H1 (cell line): ENCODE data around the gene MPIG6B. TPM values are rescaled to one million over a fixed set of nuclear protein-coding genes. Genes with fewer than 3 reads are reported as not detected.
A peak's percentile ranks its signal among the peaks of the same experiment; 100 is the strongest.

Experiments used
- CTCF ChIA-PET: fragments of 300-600 bp; sonication (Branson Sonifier 250); formaldehyde crosslinking; loops from one replicate; lab custom pipeline; 2021; ENCODE audit not compliant: partially characterized antibody; lab: Charles Lee
- POLR2A ChIA-PET: fragments of 300-600 bp; sonication (Branson Sonifier 250); formaldehyde crosslinking; loops from one replicate; lab custom pipeline; 2021; ENCODE audit warnings: inconsistent platforms; ENCODE audit not compliant: partially characterized antibody; lab: Charles Lee
- DNase-seq, 2 experiments: peaks; one replicate each; pipeline versions ENCODE4 v3.0.0 to v3.0.0-alpha.2; 2010 to 2022; ENCODE audit warnings: low spot score in 2 of 2, low read depth in 1 of 2, mixed read lengths in 1 of 2
- FAIRE-seq: peaks from 2 replicates; lab custom pipeline; 2011; peaks lifted over from hg19 to GRCh38; lab: Jason Lieb, UNC
- H2AFZ ChIP-seq: 2 replicates; pipeline ENCODE4 v1.8.1; 2012; ENCODE audit warnings: low read length, inconsistent platforms
- H2AK5ac ChIP-seq: 2 replicates; pipeline ENCODE4 v1.6.1; 2013; ENCODE audit warnings: low read depth, low read length
- H2BK120ac ChIP-seq: replicated peaks from 2 replicates; pipeline ENCODE3; 2013; ENCODE audit warnings: low read depth, low read length, inconsistent platforms
- H2BK12ac ChIP-seq: 2 replicates; pipeline ENCODE4 v1.6.1; 2013; ENCODE audit warnings: low read depth, low read length
- H2BK15ac ChIP-seq: 2 replicates; pipeline ENCODE4 v1.6.1; 2013; ENCODE audit warnings: low read length
- H2BK20ac ChIP-seq: 2 replicates; pipeline ENCODE4 v1.6.1; 2013; ENCODE audit warnings: low read length
- H2BK5ac ChIP-seq: 2 replicates; pipeline ENCODE4 v1.6.1; 2013; ENCODE audit warnings: low read depth, low read length
- H3K14ac ChIP-seq: 2 replicates; pipeline ENCODE4 v1.6.1; 2013; ENCODE audit warnings: inconsistent platforms; ENCODE audit not compliant: insufficient read length
- H3K18ac ChIP-seq: 2 replicates; pipeline ENCODE4 v1.6.1; 2013; ENCODE audit warnings: low read length; ENCODE audit errors: extremely low read depth
- H3K23ac ChIP-seq: 2 replicates; pipeline ENCODE4 v1.6.1; 2013; ENCODE audit warnings: inconsistent platforms; ENCODE audit not compliant: insufficient read length
- H3K23me2 ChIP-seq: 2 replicates; pipeline ENCODE4 v1.6.1; 2013; ENCODE audit warnings: low read depth, low read length
- H3K27ac ChIP-seq: 2 replicates; pipeline ENCODE4 v1.6.1; 2011; ENCODE audit warnings: low read depth, low read length, inconsistent platforms
- H3K27me3 ChIP-seq, 4 experiments: replicated peaks in 1 of 4; 1 replicate in 1 of 4; 2 replicates in 3 of 4; pipeline versions ENCODE4 v1.6.1 to v1.8.1; 2011 to 2013; ENCODE audit warnings: low read length in 3 of 4, mild to moderate bottlenecking in 3 of 4, inconsistent platforms in 2 of 4, mixed read lengths in 2 of 4, moderate library complexity in 1 of 4; ENCODE audit not compliant: control insufficient read depth in 3 of 4, insufficient read depth in 3 of 4; ENCODE audit errors: extremely low read depth in 1 of 4
- H3K36me3 ChIP-seq, 4 experiments: 2 replicates each; pipeline versions ENCODE4 v1.6.1 to v1.8.1; 2011 to 2013; ENCODE audit warnings: mild to moderate bottlenecking in 4 of 4, low read length in 3 of 4, moderate library complexity in 2 of 4, control low read depth in 1 of 4, inconsistent platforms in 1 of 4; ENCODE audit not compliant: insufficient read depth in 4 of 4, control insufficient read depth in 2 of 4
- H3K4ac ChIP-seq: replicated peaks from 2 replicates; pipeline ENCODE3; 2013; ENCODE audit warnings: low read length, low read depth, mixed read lengths, inconsistent platforms; ENCODE audit not compliant: insufficient read length
- H3K4me1 ChIP-seq, 4 experiments: replicated peaks in 1 of 4; 1 replicate in 1 of 4; 2 replicates in 3 of 4; pipeline versions ENCODE4 v1.6.1 to v1.8.1; 2011 to 2013; ENCODE audit warnings: low read length in 3 of 4, inconsistent platforms in 2 of 4, mixed read lengths in 1 of 4; ENCODE audit not compliant: insufficient read depth in 4 of 4, control insufficient read depth in 3 of 4
- H3K4me2 ChIP-seq, 2 experiments: 2 replicates each; pipeline versions ENCODE4 v1.6.1 to v1.8.1; 2011 to 2013; ENCODE audit warnings: low read depth in 2 of 2, low read length in 2 of 2, control low read depth in 1 of 2, inconsistent platforms in 1 of 2, mild to moderate bottlenecking in 1 of 2; ENCODE audit not compliant: insufficient read depth in 1 of 2
- H3K4me3 ChIP-seq, 4 experiments: fragments of 200-600, 300-600 bp in 1 of 4; sonication (generic), shearing (Covaris generic), sonication (Bioruptor Twin) in 1 of 4; 2 replicates each; pipeline versions ENCODE4 v1.5.1 to v1.8.1; 2011 to 2016; ENCODE audit warnings: low read length in 4 of 4, low read depth in 3 of 4, control low read depth in 2 of 4, inconsistent platforms in 2 of 4, mild to moderate bottlenecking in 2 of 4, mixed read lengths in 1 of 4, moderate library complexity in 1 of 4; ENCODE audit not compliant: insufficient read depth in 2 of 4; ENCODE audit errors: extremely low read depth in 1 of 4
- H3K56ac ChIP-seq: replicated peaks from 2 replicates; pipeline ENCODE3; 2013; ENCODE audit warnings: low read depth, mild to moderate bottlenecking, mixed read lengths, low read length, inconsistent platforms; ENCODE audit not compliant: insufficient read length
- H3K79me1 ChIP-seq: 2 replicates; pipeline ENCODE4 v1.6.1; 2013; ENCODE audit warnings: low read depth, low read length, control low read depth
- H3K79me2 ChIP-seq, 2 experiments: 2 replicates each; pipeline versions ENCODE4 v1.6.1 to v1.8.1; 2012 to 2013; ENCODE audit warnings: low read length in 2 of 2, mild to moderate bottlenecking in 2 of 2, inconsistent platforms in 1 of 2; ENCODE audit not compliant: insufficient read depth in 2 of 2, control insufficient read depth in 1 of 2
- H3K9ac ChIP-seq, 4 experiments: replicated peaks in 1 of 4; 1 replicate in 1 of 4; 2 replicates in 3 of 4; pipeline versions ENCODE4 v1.6.1 to v1.8.1; 2011 to 2013; ENCODE audit warnings: low read depth in 3 of 4, low read length in 3 of 4, control low read depth in 2 of 4, mild to moderate bottlenecking in 2 of 4, moderate library complexity in 2 of 4, inconsistent platforms in 1 of 4; ENCODE audit errors: extremely low read depth in 1 of 4
- H3K9me3 ChIP-seq, 2 experiments: 2 replicates each; pipeline versions ENCODE4 v1.6.1 to v1.8.1; 2012 to 2013; ENCODE audit warnings: mild to moderate bottlenecking in 2 of 2, moderate library complexity in 2 of 2, control low read depth in 1 of 2, inconsistent platforms in 1 of 2, low read depth in 1 of 2, low read length in 1 of 2, mixed read lengths in 1 of 2; ENCODE audit not compliant: insufficient read depth in 2 of 2
- H4K20me1 ChIP-seq, 2 experiments: replicated peaks in 1 of 2; 2 replicates each; pipeline versions ENCODE3 to v1.8.1; 2011 to 2013; ENCODE audit warnings: inconsistent platforms in 2 of 2, low read length in 2 of 2, mild to moderate bottlenecking in 1 of 2; ENCODE audit not compliant: insufficient read depth in 2 of 2, control insufficient read depth in 1 of 2
- H4K5ac ChIP-seq: 2 replicates; pipeline ENCODE4 v1.6.1; 2013; ENCODE audit warnings: low read length, low read depth, mixed read lengths, inconsistent platforms; ENCODE audit not compliant: insufficient read length
- H4K8ac ChIP-seq: 2 replicates; pipeline ENCODE4 v1.8.0; 2013; ENCODE audit warnings: mild to moderate bottlenecking, moderate library complexity, low read length, inconsistent platforms; ENCODE audit not compliant: insufficient read depth; ENCODE audit errors: extremely low read depth
- H4K91ac ChIP-seq: replicated peaks from 2 replicates; pipeline ENCODE3; 2013; ENCODE audit warnings: low read length, mixed read lengths, inconsistent platforms; ENCODE audit not compliant: insufficient read length
- CEBPB ChIP-seq: IDR thresholded peaks from 2 replicates; pipeline ENCODE4 v1.6.1; 2012; ENCODE audit warnings: low read depth, low read length
- CREB1 ChIP-seq: IDR thresholded peaks from 2 replicates; pipeline ENCODE4 v1.6.1; 2012; ENCODE audit warnings: inconsistent platforms
- EGR1 ChIP-seq: IDR thresholded peaks from 2 replicates; pipeline ENCODE4 v1.6.1; 2011; ENCODE audit warnings: low read depth, low read length, borderline replicate concordance
- EP300 ChIP-seq, 2 experiments: IDR thresholded peaks; 1 replicate in 1 of 2; 2 replicates in 1 of 2; pipeline ENCODE4 v1.6.1; 2011 to 2012; ENCODE audit warnings: low read depth in 2 of 2, low read length in 2 of 2, mild to moderate bottlenecking in 2 of 2, borderline replicate concordance in 1 of 2, inconsistent platforms in 1 of 2, moderate library complexity in 1 of 2
- GTF2F1 ChIP-seq: IDR thresholded peaks from 2 replicates; pipeline ENCODE4 v1.6.1; 2012; ENCODE audit warnings: low read depth, low read length, improper control_type of control experiment, borderline replicate concordance
- RNF2 ChIP-seq: fragments of 200-900, 300-1000 bp; sonication (generic); IDR thresholded peaks from 2 replicates; pipeline ENCODE4 v1.7.1; 2016; ENCODE audit warnings: borderline replicate concordance, low read depth, mild to moderate bottlenecking, antibody characterized with exemption, low read length; ENCODE audit not compliant: poor library complexity, severe bottlenecking; ENCODE audit errors: missing control alignments
- SRF ChIP-seq: IDR thresholded peaks from 2 replicates; pipeline ENCODE4 v1.6.1; 2011; ENCODE audit warnings: mild to moderate bottlenecking, low read depth, low read length, moderate library complexity
- TAF7 ChIP-seq: optimal IDR thresholded peaks from 2 replicates; pipeline ENCODE3; 2011; ENCODE audit warnings: low read depth, mild to moderate bottlenecking, inconsistent platforms, low read length, moderate library complexity, borderline replicate concordance
- TBP ChIP-seq: IDR thresholded peaks from 2 replicates; pipeline ENCODE4 v1.6.1; 2011; ENCODE audit warnings: low read depth, low read length, improper control_type of control experiment
- WGBS, 2 experiments: shearing (Covaris generic) in 1 of 2; methylation state at CpG; one replicate each; pipeline versions ENCODE4 v1.1.6 to v1.1.7; 2013 to 2015; ENCODE audit warnings: low lambda C conversion rate in 2 of 2, mixed read lengths in 2 of 2, inconsistent platforms in 1 of 2, low coverage in 1 of 2, missing lambda C conversion rate in 1 of 2; ENCODE audit not compliant: insufficient replicate concordance in 2 of 2, insufficient coverage in 1 of 2, insufficient read length in 1 of 2; ENCODE audit errors: extremely low coverage in 1 of 2, missing lambda C conversion rate in 1 of 2; 5-methylcytosine and 5-hydroxymethylcytosine counted together
- polyA plus RNA-seq, 7 experiments: library from polyadenylated mRNA; depleted of rRNA in 3 of 7; stranded (reverse) in 5 of 7; unstranded in 2 of 7; fragments of >200 nt in 5 of 7; fragments of 200-250 nt in 2 of 7; gene quantifications; 1 replicate in 5 of 7; 2 replicates in 1 of 7; 4 replicates in 1 of 7; pipeline versions ENCODE4 v1.2.1 to v1.2.3, GENCODE V29; 2011 to 2013; ENCODE audit warnings: missing spikeins in 2 of 7, mixed read lengths in 2 of 7
- total RNA-seq: library from RNA; stranded (reverse); fragmentation: NEBNext Ultra II Directional; extraction: Animal tissue kit (Norgen Biotek cat#: 25700); gene quantifications from 2 replicates; pipeline ENCODE4 v1.2.1, GENCODE V29; 2021

MPIG6B gene
- total and polyA plus RNA-seq, 2 of the 8 experiments (the other 6 are each of a cell fraction or from before 2014, with no cell fraction given) = 0.18 TPM; not detected in 1

GRCh38 chr6:31692886-31693285 lies 30.3 kb upstream of the MPIG6B start:
- Histone ChIP-seq H3K27me3 (no peaks in the 10 kb centered on the region), H3K4ac (no peak overlapping the region), H3K23me2 (no peaks in the 10 kb centered on the region), H4K5ac (no peak overlapping the region), H2BK120ac (no peak overlapping the region), H2BK5ac (no peak overlapping the region), H2BK12ac (no peak overlapping the region), H3K79me1 (no peaks in the 10 kb centered on the region), H4K91ac (no peak overlapping the region), H4K20me1 (no peaks in the 10 kb centered on the region), H4K8ac (no peak overlapping the region), H3K36me3 (peaks cover 6 to 23% (median 17%) of the 10 kb centered on the region in 4 experiments; a peak in 5 of 8 replicates), H3K4me1 (peaks cover 0 to 1% (median 0%) of the 10 kb centered on the region in 4 experiments; a peak in 2 of 7 replicates), H3K9me3 (no peaks in the 10 kb centered on the region), H3K27ac (peak overlapping the region; percentile 15; the same call in 1 of the 2 replicates), H2BK20ac (no peak overlapping the region), H3K23ac (no peak overlapping the region), H3K79me2 (no peaks in the 10 kb centered on the region), H3K4me3 (no peak overlapping the region), H3K14ac (no peak overlapping the region), H3K18ac (no peak overlapping the region), H2AFZ (no peak overlapping the region), H2BK15ac (no peak overlapping the region), H3K4me2 (no peak overlapping the region), H3K56ac (no peak overlapping the region), H2AK5ac (no peak overlapping the region), H3K9ac (no peak overlapping the region)
- ChIA-PET POLR2A (interaction anchor here (0.9 to 6.6 kb wide), 11 partner anchors 9 to 204 kb away, joined by 3 to 33 read pairs (median 4); partner anchors contain the start of genes ABHD16A, ATP6V1G2, BAG6 and EHMT2), CTCF (interaction anchor here (0.6 to 5.8 kb wide), 13 partner anchors 12 to 103 kb away, joined by 3 to 26 read pairs (median 3); partner anchors contain the start of genes GPANK1, LY6G5B, LY6G5C and VARS1)
- no peak for DNase-seq
- no peak for TF ChIP-seq GTF2F1
- TF ChIP-seq TAF7 = no peak
- TF ChIP-seq EP300 (IDR thresholded peaks at IDR 0.05; ENCODE audit: borderline replicate concordance in 1 of 2, low read depth in 2 of 2, low read length in 2 of 2) = no peak
- TF ChIP-seq RNF2 = no peak
- no peak for TF ChIP-seq CEBPB
- no peak for TF ChIP-seq CREB1
- no peak for TF ChIP-seq SRF
- no peak for TF ChIP-seq EGR1
- no peak for TF ChIP-seq TBP
- FAIRE-seq = no peak
- WGBS, 2 experiments = 90% methylated on average over 9 of the region's 9 CpGs; no CpG with 5 or more reads in 1 of the 2 experiments
